ENCODE results near the gene PBX1. TPM values are rescaled to one million over a fixed set of nuclear protein-coding genes. Genes with fewer than 3 reads are reported as not detected.

PBX1 gene
- total RNA-seq, 3 donors from 2014 or later (not counting 1 experiment from before 2014, with no cell fraction given), result 0.54 to 3.5 (median 1.4) TPM

DNA sequence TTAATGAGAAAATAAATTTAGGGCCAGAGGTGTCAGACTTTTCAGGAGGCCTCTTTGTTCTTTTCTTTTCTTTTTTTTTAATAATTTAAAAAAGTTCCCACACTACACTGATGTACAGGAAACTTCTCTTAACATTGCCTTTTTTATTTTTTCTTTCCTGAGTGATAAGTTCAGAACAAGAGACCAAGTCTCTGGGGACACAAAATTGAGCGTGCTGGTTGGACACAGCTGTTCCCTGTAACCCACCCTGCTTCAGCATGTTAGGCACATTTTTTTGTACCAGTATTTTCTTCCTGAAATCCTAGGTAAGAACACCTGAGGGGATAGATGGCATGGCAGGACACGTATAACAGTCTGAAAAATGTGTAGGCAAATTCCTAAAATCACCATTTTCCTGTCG, 50.1 kb downstream of the PBX1 start:
- Mint-ChIP-seq H3K36me3 (no peaks in the 10 kb centered on the region), H3K27me3 (ENCODE audit: low read depth in 2 of 2) (peaks cover 10 to 22% of the 10 kb centered on the region in 2 donors), H3K4me3 (no peak overlapping the region), H3K4me1 (no peaks in the 10 kb centered on the region), H3K9me3 (no peaks in the 10 kb centered on the region), H3K27ac (no peak overlapping the region)
- Histone ChIP-seq H3K27me3 (ENCODE audit: control insufficient read depth, insufficient read depth, low read length) (no peaks in the 10 kb centered on the region), H3K36me3 (ENCODE audit: control insufficient read depth, insufficient read depth, low read length) (no peaks in the 10 kb centered on the region), H3K9me3 (ENCODE audit: control insufficient read depth, insufficient read depth, low read length) (no peaks in the 10 kb centered on the region), H3K4me3 (ENCODE audit: low read length) (no peak overlapping the region), H3K27ac (ENCODE audit: low read length) (no peak overlapping the region), H3K4me1 (ENCODE audit: control insufficient read depth, insufficient read depth, low read length) (no peaks in the 10 kb centered on the region)
- intact Hi-C loops (cut with micrococcal nuclease), result no loop called here
- no peak for ATAC-seq
- TF ChIP-seq, protein P1, sequence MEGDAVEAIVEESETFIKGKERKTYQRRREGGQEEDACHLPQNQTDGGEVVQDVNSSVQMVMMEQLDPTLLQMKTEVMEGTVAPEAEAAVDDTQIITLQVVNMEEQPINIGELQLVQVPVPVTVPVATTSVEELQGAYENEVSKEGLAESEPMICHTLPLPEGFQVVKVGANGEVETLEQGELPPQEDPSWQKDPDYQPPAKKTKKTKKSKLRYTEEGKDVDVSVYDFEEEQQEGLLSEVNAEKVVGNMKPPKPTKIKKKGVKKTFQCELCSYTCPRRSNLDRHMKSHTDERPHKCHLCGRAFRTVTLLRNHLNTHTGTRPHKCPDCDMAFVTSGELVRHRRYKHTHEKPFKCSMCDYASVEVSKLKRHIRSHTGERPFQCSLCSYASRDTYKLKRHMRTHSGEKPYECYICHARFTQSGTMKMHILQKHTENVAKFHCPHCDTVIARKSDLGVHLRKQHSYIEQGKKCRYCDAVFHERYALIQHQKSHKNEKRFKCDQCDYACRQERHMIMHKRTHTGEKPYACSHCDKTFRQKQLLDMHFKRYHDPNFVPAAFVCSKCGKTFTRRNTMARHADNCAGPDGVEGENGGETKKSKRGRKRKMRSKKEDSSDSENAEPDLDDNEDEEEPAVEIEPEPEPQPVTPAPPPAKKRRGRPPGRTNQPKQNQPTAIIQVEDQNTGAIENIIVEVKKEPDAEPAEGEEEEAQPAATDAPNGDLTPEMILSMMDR (IDR thresholded peaks at IDR 0.05), result no peak
- WGBS (ENCODE audit: insufficient coverage), result 85% methylated on average over 3 of the region's 3 CpGs
- DNase-seq, result no peak

DNA sequence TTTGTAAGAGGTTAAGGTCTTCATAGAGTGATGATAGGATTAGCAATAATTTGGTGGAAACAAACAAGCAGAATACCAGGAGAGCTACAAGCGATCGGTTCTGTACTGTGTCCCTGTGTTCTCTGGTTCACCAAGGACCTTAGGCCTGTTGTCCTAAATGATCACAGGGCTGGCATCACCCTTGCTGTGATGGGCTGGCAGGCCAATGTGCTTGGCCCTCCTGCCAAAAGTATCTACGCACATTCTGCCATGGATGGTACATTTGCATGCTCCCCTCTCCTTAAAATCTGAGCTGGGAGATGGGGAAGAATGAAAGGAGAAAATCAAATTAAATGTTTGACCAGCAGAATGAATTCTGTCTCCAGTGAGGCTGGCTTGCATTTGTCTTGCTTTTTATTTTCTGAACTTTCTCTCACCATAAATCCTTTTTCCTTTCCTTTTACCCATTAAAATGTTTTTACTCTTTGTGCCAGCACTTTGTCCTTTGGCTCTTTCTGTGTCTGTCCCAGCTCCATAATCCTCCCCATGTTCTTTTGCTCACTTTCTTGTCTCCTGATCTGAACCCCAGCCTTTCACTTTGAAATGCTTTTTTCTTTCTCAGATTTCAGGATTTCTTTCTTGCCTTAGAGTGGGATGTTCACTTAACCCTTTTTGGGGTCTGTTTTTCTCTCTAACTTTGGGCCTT, 51.7 kb downstream of the PBX1 start:
- Mint-ChIP-seq H3K4me1 (no peaks in the 10 kb centered on the region), H3K9me3 (no peaks in the 10 kb centered on the region), H3K36me3 (no peaks in the 10 kb centered on the region), H3K27ac (no peak overlapping the region), H3K4me3 (no peak overlapping the region), H3K27me3 (ENCODE audit: low read depth in 2 of 2) (peaks cover 10 to 24% of the 10 kb centered on the region in 2 donors)
- Histone ChIP-seq H3K4me1 (ENCODE audit: control insufficient read depth, insufficient read depth, low read length) (no peaks in the 10 kb centered on the region), H3K4me3 (ENCODE audit: low read length) (no peak overlapping the region), H3K27ac (ENCODE audit: low read length) (no peak overlapping the region), H3K36me3 (ENCODE audit: control insufficient read depth, insufficient read depth, low read length) (no peaks in the 10 kb centered on the region), H3K27me3 (ENCODE audit: control insufficient read depth, insufficient read depth, low read length) (no peaks in the 10 kb centered on the region), H3K9me3 (ENCODE audit: control insufficient read depth, insufficient read depth, low read length) (no peaks in the 10 kb centered on the region)
- TF ChIP-seq, protein P1 (IDR thresholded peaks at IDR 0.05), result no peak
- no peak for DNase-seq
- intact Hi-C loops (cut with micrococcal nuclease), result no loop called here
- ATAC-seq, result no peak
- WGBS (ENCODE audit: insufficient coverage), result 98% methylated on average over 3 of the region's 3 CpGs

GRCh38 chr1:164611754-164612642, 53.0 kb downstream of the PBX1 start:
- Histone ChIP-seq H3K4me3 (ENCODE audit: low read length) (no peak overlapping the region), H3K9me3 (ENCODE audit: control insufficient read depth, insufficient read depth, low read length) (no peaks in the 10 kb centered on the region), H3K36me3 (ENCODE audit: control insufficient read depth, insufficient read depth, low read length) (no peaks in the 10 kb centered on the region), H3K27me3 (ENCODE audit: control insufficient read depth, insufficient read depth, low read length) (no peaks in the 10 kb centered on the region), H3K27ac (ENCODE audit: low read length) (no peak overlapping the region), H3K4me1 (ENCODE audit: control insufficient read depth, insufficient read depth, low read length) (no peaks in the 10 kb centered on the region)
- DNase-seq (no peak), ATAC-seq (no peak)
- Mint-ChIP-seq H3K27ac (no peak overlapping the region), H3K4me3 (no peak overlapping the region), H3K9me3 (no peaks in the 10 kb centered on the region), H3K36me3 (no peaks in the 10 kb centered on the region), H3K27me3 (ENCODE audit: low read depth in 2 of 2) (peaks cover 10 to 25% of the 10 kb centered on the region in 2 donors), H3K4me1 (no peaks in the 10 kb centered on the region)
- 87% methylated on average over 11 of the region's 11 CpGs for WGBS (ENCODE audit: insufficient coverage)
- TF ChIP-seq, protein P1 (IDR thresholded peaks at IDR 0.05), result no peak
- intact Hi-C loops (cut with micrococcal nuclease), result no loop called here
